Fibroblast of villous mesenchyme (primary cell): ENCODE data around the gene ANOS1. TPM values are rescaled to one million over a fixed set of nuclear protein-coding genes. Genes with fewer than 3 reads are reported as not detected.

Source experiments
- DNase-seq: peaks from one replicate; pipeline ENCODE4 v3.0.0-alpha.2; 2010; ENCODE audit warnings: low read depth
- H3K4me3 ChIP-seq: 2 replicates; pipeline ENCODE4 v1.5.1; 2011; ENCODE audit warnings: low read depth, mild to moderate bottlenecking, low read length
- total RNA-seq: library from RNA; depleted of rRNA; stranded (reverse); fragments of >200 nt; gene quantifications from 2 replicates; pipeline ENCODE4 v1.2.3, GENCODE V29; 2012
- TF ChIP-seq, protein P1 (sequence below): IDR thresholded peaks from 2 replicates; pipeline ENCODE4 v1.5.1; 2012; ENCODE audit warnings: low read depth, mild to moderate bottlenecking, low read length; ENCODE audit not compliant: insufficient read depth

ANOS1 gene
- total RNA-seq, 1 donor = 1.7 TPM

DNA sequence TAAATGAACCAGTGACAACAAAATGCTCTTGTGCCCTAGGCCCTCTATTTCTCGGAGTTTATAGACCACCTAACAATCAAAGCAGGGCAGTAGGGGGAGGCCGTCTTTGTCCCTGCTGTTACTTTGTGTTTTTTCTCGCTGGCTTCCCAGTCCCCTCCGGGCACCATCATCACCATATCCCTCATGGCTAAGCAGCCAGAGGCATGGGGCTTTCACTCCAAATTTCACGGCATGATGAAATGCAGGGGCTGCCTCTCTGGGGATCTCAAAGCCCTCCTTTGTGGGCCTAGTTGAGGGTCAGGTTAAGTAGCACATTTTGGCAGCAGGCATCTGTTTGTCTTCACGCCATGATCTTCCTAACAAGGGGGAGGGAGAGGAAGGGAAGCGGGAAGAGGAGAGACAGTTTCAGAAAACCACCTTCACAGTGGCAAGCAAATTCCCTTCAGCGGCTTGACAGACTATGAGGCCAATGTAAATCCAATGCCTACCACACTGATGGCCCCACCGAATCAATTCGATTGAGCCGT lies 91.9 kb downstream of the ANOS1 start:
- TF ChIP-seq, protein P1, sequence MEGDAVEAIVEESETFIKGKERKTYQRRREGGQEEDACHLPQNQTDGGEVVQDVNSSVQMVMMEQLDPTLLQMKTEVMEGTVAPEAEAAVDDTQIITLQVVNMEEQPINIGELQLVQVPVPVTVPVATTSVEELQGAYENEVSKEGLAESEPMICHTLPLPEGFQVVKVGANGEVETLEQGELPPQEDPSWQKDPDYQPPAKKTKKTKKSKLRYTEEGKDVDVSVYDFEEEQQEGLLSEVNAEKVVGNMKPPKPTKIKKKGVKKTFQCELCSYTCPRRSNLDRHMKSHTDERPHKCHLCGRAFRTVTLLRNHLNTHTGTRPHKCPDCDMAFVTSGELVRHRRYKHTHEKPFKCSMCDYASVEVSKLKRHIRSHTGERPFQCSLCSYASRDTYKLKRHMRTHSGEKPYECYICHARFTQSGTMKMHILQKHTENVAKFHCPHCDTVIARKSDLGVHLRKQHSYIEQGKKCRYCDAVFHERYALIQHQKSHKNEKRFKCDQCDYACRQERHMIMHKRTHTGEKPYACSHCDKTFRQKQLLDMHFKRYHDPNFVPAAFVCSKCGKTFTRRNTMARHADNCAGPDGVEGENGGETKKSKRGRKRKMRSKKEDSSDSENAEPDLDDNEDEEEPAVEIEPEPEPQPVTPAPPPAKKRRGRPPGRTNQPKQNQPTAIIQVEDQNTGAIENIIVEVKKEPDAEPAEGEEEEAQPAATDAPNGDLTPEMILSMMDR = no peak
- DNase-seq = no peak
- no peak overlapping the region for H3K4me3 ChIP-seq

DNA sequence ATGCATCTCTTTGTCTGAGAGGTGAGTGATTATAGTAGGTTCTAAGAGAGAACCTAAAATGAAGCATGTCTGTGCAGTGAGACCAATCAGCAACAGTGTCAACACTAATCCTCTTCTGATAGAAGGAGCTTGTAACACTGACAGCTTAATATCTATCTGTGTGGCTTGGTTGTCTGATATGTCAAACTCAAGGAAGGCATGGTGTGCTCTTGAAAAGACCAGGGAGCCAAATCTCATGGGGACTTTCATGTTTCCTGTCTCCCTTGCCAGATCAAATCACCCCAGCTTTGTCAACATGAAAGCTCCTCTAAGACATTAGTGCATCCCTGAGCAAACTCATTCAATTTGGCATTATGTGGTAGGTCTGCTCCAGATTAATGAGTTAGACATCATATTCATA lies 95.4 kb downstream of the ANOS1 start:
- TF ChIP-seq, protein P1 = no peak
- no peak for DNase-seq
- no peak overlapping the region for H3K4me3 ChIP-seq

DNA sequence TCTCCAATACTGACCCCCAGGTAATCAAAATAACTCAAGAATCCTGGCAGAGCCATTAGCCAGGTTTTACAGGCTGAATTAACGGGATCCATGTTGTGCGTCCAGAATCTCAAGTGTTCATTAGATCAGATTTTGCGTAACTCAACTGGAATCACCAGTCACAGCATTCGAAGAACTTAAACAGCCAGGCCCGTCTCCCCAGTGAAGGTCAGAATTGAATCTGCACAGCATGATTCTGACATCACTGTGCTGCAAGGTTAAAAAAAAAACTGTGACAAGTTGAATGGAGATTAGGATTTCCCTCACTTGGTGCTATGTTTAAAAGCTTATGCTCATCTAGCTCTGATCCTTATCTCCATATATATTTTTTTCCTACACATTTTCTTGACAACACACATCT lies 96.1 kb downstream of the ANOS1 start:
- H3K4me3 ChIP-seq = no peak overlapping the region
- TF ChIP-seq, protein P1 = no peak
- DNase-seq = no peak

DNA sequence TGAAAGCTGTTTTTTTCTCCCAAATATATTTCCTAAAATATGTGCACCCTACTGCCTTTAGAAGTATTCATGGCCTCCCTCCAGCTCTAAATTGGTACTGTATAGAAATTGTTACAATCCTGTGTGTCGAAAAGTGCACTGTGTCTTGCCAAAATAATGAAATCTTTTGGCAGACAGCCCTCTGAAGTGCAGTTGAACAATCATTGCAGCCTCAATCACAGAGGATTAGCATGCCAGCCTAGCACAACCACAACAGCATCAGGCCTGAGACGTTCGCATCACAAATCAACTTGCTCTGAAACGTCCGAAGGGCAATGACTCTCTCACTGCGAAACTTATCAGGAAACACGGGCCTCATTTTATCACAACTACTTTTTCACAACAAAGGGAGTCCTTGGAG lies 99.0 kb downstream of the ANOS1 start:
- no peak for DNase-seq
- TF ChIP-seq, protein P1 = no peak

DNA sequence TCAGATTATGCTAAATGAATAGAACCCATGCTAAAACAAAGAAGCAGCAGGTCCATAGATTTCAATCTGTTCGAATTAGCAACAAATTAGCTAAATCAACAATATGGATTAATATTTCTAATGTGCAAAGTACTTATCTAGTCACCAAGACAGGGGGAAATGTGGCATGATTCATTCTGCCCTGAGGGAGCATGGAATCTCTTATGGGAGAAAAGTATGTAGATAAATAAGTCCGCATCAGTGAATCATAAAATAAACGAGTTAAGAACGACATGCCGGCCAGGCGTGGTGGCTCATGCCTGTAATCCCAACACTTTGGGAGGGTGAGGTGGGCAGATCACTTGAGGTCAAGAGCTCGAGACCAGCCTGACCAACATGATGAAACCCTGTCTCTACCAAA lies 102.1 kb downstream of the ANOS1 start:
- DNase-seq = peak; percentile 2
- no peak overlapping the region for H3K4me3 ChIP-seq
- TF ChIP-seq, protein P1 = no peak

More for the DNA sequence above, 99.0 kb downstream of the ANOS1 start:
- H3K4me3 ChIP-seq = no peak overlapping the region

DNA sequence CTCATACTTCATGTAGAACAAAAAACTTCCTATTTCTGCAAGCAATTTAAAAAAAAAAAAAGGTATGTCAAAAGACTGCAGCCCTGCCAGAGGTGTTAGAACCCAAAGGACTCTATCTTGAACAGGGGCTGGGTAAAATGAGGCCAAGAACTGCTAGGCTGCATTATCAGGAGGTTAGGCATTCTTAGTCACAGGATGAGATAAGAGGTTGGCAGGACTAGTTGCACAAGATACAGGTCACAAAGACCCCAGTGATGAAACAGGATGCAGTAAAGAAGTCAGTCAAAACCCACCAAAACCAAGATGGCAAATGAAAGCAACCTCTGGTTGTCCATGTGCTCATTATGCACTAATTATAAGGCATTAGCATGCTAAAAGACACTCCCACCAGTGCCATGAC lies 104.1 kb downstream of the ANOS1 start:
- TF ChIP-seq, protein P1 = no peak
- DNase-seq = peak; percentile 2
- H3K4me3 ChIP-seq = no peak overlapping the region

DNA sequence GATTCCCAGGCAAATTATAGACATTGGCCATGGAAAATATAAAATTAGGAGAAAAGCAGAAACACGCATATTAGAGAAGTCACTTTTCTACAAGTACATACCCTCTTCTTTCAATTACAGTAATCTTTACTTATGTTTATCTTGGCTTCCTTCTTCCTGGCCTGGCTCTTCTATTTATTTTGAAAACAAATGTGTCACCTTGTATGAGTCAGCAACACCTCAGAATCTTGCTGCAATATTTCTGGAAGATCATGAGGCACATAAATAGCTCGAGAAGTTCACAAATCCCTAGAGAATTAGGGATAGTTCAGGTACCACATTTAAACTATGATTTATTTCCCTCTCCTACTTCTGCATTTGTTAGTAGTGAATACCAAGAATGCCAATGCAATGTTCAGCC lies 124.6 kb downstream of the ANOS1 start:
- no peak overlapping the region for H3K4me3 ChIP-seq
- TF ChIP-seq, protein P1 = no peak
- DNase-seq = peak; percentile 55
